A549 (cell line): ENCODE data around the gene STX8.

ENCODE experiments used
- E2F6 ChIP-seq: IDR thresholded peaks from 2 replicates; pipeline ENCODE4 v1.6.1; 2012; ENCODE audit warnings: low read depth, borderline replicate concordance
- ELK1 ChIP-seq: fragments of 150-350 bp; IDR thresholded peaks from 2 replicates; pipeline ENCODE4 v1.6.1; 2014; ENCODE audit warnings: low read depth, mild to moderate bottlenecking, low read length
- ESRRA ChIP-seq: fragments of 150-350 bp; IDR thresholded peaks from 2 replicates; pipeline ENCODE4 v1.6.1; 2014; ENCODE audit warnings: mild to moderate bottlenecking, low read length, borderline replicate concordance
- FOSL2 ChIP-seq, 2 experiments: fragments of 450-650 bp in 1 of 2; fragments of >200 bp in 1 of 2; sonication (Bioruptor Twin) in 1 of 2; formaldehyde crosslinking; IDR thresholded peaks; 2 replicates each; pipeline versions ENCODE4 v1.5.0 to v1.6.1; 2016 to 2020; ENCODE audit warnings: mild to moderate bottlenecking in 1 of 2, moderate library complexity in 1 of 2
- HDAC2 ChIP-seq: fragments of 200-600 bp; sonication (generic); IDR thresholded peaks from 2 replicates; pipeline ENCODE4 v1.6.1; 2016
- MAX ChIP-seq: IDR thresholded peaks from 2 replicates; pipeline ENCODE4 v1.6.1; 2012
- MAZ ChIP-seq: fragments of 150-350 bp; IDR thresholded peaks from 2 replicates; pipeline ENCODE4 v1.6.1; 2014; ENCODE audit warnings: antibody characterized with exemption, low read depth, low read length, borderline replicate concordance
- POLR2A ChIP-seq: IDR thresholded peaks from 2 replicates; pipeline ENCODE4 v1.6.1; 2012; ENCODE audit warnings: mild to moderate bottlenecking, low read length
- RCOR1 ChIP-seq: fragments of 150-350 bp; IDR thresholded peaks from 2 replicates; pipeline ENCODE4 v1.6.1; 2014; ENCODE audit warnings: antibody characterized with exemption, low read length, low read depth
- RFX5 ChIP-seq: fragments of 450-650 bp; IDR thresholded peaks from 2 replicates; pipeline ENCODE4 v1.7.1; 2014; ENCODE audit warnings: antibody characterized with exemption, mild to moderate bottlenecking, moderate library complexity
- SMC3 ChIP-seq: fragments of >200 bp; sonication (Bioruptor Twin); formaldehyde crosslinking; IDR thresholded peaks from 3 replicates; pipeline ENCODE4 v1.6.1; 2018; ENCODE audit warnings: inconsistent platforms
- TF ChIP-seq, protein P1 (sequence below): fragments of >200 bp; sonication (Bioruptor Twin); formaldehyde crosslinking; IDR thresholded peaks from 3 replicates; pipeline ENCODE4 v1.5.1; 2016
- TF ChIP-seq, protein P2 (sequence below): fragments of 200-600 bp; sonication (generic); IDR thresholded peaks from 2 replicates; pipeline ENCODE4 v1.6.1; 2016; ENCODE audit warnings: antibody characterized with exemption, mild to moderate bottlenecking, moderate library complexity
- TF ChIP-seq, protein P3 (sequence below): IDR thresholded peaks from 2 replicates; pipeline ENCODE4 v1.6.1; 2012

GRCh38 chr17:9213303-9213640 is 362.3 kb downstream of the STX8 start:
- TF ChIP-seq E2F6 (no peak), HDAC2 (no peak), POLR2A (no peak), RFX5 (no peak), FOSL2 (IDR thresholded peaks at IDR 0.05) (no peak), FOSL2 (CRISPR knock-in tag; IDR thresholded peaks at IDR 0.05) (no peak), SMC3 (no peak), ESRRA (no peak), MAX (no peak), RCOR1 (no peak), MAZ (no peak), ELK1 (no peak)
- TF ChIP-seq, protein P1, sequence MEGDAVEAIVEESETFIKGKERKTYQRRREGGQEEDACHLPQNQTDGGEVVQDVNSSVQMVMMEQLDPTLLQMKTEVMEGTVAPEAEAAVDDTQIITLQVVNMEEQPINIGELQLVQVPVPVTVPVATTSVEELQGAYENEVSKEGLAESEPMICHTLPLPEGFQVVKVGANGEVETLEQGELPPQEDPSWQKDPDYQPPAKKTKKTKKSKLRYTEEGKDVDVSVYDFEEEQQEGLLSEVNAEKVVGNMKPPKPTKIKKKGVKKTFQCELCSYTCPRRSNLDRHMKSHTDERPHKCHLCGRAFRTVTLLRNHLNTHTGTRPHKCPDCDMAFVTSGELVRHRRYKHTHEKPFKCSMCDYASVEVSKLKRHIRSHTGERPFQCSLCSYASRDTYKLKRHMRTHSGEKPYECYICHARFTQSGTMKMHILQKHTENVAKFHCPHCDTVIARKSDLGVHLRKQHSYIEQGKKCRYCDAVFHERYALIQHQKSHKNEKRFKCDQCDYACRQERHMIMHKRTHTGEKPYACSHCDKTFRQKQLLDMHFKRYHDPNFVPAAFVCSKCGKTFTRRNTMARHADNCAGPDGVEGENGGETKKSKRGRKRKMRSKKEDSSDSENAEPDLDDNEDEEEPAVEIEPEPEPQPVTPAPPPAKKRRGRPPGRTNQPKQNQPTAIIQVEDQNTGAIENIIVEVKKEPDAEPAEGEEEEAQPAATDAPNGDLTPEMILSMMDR: no peak
- TF ChIP-seq, protein P2, sequence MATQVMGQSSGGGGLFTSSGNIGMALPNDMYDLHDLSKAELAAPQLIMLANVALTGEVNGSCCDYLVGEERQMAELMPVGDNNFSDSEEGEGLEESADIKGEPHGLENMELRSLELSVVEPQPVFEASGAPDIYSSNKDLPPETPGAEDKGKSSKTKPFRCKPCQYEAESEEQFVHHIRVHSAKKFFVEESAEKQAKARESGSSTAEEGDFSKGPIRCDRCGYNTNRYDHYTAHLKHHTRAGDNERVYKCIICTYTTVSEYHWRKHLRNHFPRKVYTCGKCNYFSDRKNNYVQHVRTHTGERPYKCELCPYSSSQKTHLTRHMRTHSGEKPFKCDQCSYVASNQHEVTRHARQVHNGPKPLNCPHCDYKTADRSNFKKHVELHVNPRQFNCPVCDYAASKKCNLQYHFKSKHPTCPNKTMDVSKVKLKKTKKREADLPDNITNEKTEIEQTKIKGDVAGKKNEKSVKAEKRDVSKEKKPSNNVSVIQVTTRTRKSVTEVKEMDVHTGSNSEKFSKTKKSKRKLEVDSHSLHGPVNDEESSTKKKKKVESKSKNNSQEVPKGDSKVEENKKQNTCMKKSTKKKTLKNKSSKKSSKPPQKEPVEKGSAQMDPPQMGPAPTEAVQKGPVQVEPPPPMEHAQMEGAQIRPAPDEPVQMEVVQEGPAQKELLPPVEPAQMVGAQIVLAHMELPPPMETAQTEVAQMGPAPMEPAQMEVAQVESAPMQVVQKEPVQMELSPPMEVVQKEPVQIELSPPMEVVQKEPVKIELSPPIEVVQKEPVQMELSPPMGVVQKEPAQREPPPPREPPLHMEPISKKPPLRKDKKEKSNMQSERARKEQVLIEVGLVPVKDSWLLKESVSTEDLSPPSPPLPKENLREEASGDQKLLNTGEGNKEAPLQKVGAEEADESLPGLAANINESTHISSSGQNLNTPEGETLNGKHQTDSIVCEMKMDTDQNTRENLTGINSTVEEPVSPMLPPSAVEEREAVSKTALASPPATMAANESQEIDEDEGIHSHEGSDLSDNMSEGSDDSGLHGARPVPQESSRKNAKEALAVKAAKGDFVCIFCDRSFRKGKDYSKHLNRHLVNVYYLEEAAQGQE: no peak
- TF ChIP-seq, protein P3, sequence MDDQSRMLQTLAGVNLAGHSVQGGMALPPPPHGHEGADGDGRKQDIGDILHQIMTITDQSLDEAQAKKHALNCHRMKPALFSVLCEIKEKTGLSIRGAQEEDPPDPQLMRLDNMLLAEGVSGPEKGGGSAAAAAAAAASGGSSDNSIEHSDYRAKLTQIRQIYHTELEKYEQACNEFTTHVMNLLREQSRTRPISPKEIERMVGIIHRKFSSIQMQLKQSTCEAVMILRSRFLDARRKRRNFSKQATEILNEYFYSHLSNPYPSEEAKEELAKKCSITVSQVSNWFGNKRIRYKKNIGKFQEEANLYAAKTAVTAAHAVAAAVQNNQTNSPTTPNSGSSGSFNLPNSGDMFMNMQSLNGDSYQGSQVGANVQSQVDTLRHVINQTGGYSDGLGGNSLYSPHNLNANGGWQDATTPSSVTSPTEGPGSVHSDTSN: no peak
